CD14-positive monocyte (primary cell): Measurements from ENCODE around the gene FAM53B. TPM values are rescaled to one million over a fixed set of nuclear protein-coding genes. Genes with fewer than 3 reads are reported as not detected.

Experiments used
- DNase-seq, 3 donors: peaks; one replicate each; pipeline ENCODE4 v3.0.0-alpha.2; 2011 to 2022
- H2AFZ ChIP-seq: 2 replicates; pipeline ENCODE4 v1.6.0; 2012; ENCODE audit warnings: mild to moderate bottlenecking, low read depth, low read length, inconsistent platforms; ENCODE audit not compliant: insufficient read depth, poor library complexity, severe bottlenecking
- H3K27ac ChIP-seq, 2 donors: 1 replicate in 1 of 2; 2 replicates in 1 of 2; pipeline ENCODE4 v1.5.1; 2012 to 2013; ENCODE audit warnings: low read length in 2 of 2, control low read depth in 1 of 2, inconsistent platforms in 1 of 2, low read depth in 1 of 2, mild to moderate bottlenecking in 1 of 2
- H3K27me3 ChIP-seq, 2 donors: one replicate each; pipeline versions ENCODE4 v1.6.0 to v1.6.1; 2011 to 2013; ENCODE audit warnings: low read length in 2 of 2; ENCODE audit not compliant: control insufficient read depth in 2 of 2, insufficient read depth in 2 of 2
- H3K36me3 ChIP-seq, 2 donors: replicated peaks in 1 of 2; 1 replicate in 1 of 2; 2 replicates in 1 of 2; pipeline versions ENCODE4 v1.5.1 to v1.6.1; 2012 to 2013; ENCODE audit warnings: low read length in 2 of 2, control low read depth in 1 of 2, inconsistent platforms in 1 of 2, mild to moderate bottlenecking in 1 of 2; ENCODE audit not compliant: insufficient read depth in 2 of 2, control insufficient read depth in 1 of 2
- H3K4me1 ChIP-seq, 2 donors: 1 replicate in 1 of 2; 2 replicates in 1 of 2; pipeline versions ENCODE4 v1.5.1 to v1.6.1; 2012 to 2013; ENCODE audit warnings: low read length in 2 of 2, control low read depth in 1 of 2, inconsistent platforms in 1 of 2, mild to moderate bottlenecking in 1 of 2, moderate library complexity in 1 of 2; ENCODE audit not compliant: insufficient read depth in 2 of 2, control insufficient read depth in 1 of 2
- H3K4me2 ChIP-seq: replicated peaks from 2 replicates; pipeline ENCODE3; 2012; ENCODE audit warnings: low read length, moderate library complexity, mild to moderate bottlenecking; ENCODE audit not compliant: poor library complexity, severe bottlenecking; ENCODE audit errors: extremely low read depth
- H3K4me3 ChIP-seq, 3 experiments: fragments of 200-600 bp in 1 of 3; sonication (generic) in 1 of 3; replicated peaks in 1 of 3; 1 replicate in 2 of 3; 2 replicates in 1 of 3; pipeline ENCODE4 v1.5.1; 2011 to 2013; ENCODE audit warnings: low read length in 3 of 3, mild to moderate bottlenecking in 3 of 3, control low read depth in 2 of 3, low read depth in 2 of 3, inconsistent platforms in 1 of 3, moderate library complexity in 1 of 3
- H3K79me2 ChIP-seq: 2 replicates; pipeline ENCODE4 v1.6.0; 2012; ENCODE audit warnings: mild to moderate bottlenecking, control low read depth, inconsistent platforms, low read length, moderate library complexity; ENCODE audit not compliant: insufficient read depth
- H3K9ac ChIP-seq: 2 replicates; pipeline ENCODE4 v1.6.0; 2017; ENCODE audit warnings: low read length, mild to moderate bottlenecking; ENCODE audit not compliant: insufficient read depth, poor library complexity, severe bottlenecking
- H3K9me3 ChIP-seq, 2 donors: replicated peaks in 1 of 2; 1 replicate in 1 of 2; 2 replicates in 1 of 2; pipeline versions ENCODE4 v1.5.1 to v1.6.1; 2012 to 2013; ENCODE audit warnings: low read length in 2 of 2, control low read depth in 1 of 2; ENCODE audit not compliant: control insufficient read depth in 1 of 2, insufficient read depth in 1 of 2
- H4K20me1 ChIP-seq: 2 replicates; pipeline ENCODE4 v1.6.0; 2012; ENCODE audit warnings: mild to moderate bottlenecking, low read length, control low read depth, moderate library complexity; ENCODE audit not compliant: insufficient read depth
- H3K27ac Mint-ChIP-seq, 7 donors: one replicate each; pipeline ENCODE4 v1.8.0; 2020; ENCODE audit warnings: mild to moderate bottlenecking in 7 of 7, mixed read lengths in 7 of 7, moderate library complexity in 6 of 7, inconsistent platforms in 2 of 7
- H3K27me3 Mint-ChIP-seq, 3 donors: one replicate each; pipeline ENCODE4 v1.8.0; 2021 to 2022; ENCODE audit warnings: low read depth in 3 of 3, mild to moderate bottlenecking in 3 of 3, mixed read lengths in 3 of 3, moderate library complexity in 3 of 3, inconsistent platforms in 1 of 3
- H3K36me3 Mint-ChIP-seq, 2 donors: one replicate each; pipeline ENCODE4 v1.8.0; 2020; ENCODE audit warnings: mixed read lengths in 2 of 2, inconsistent platforms in 1 of 2, mild to moderate bottlenecking in 1 of 2
- H3K4me1 Mint-ChIP-seq: one replicate; pipeline ENCODE4 v1.8.0; 2020; ENCODE audit warnings: mild to moderate bottlenecking, mixed read lengths
- H3K4me3 Mint-ChIP-seq, 2 donors: one replicate each; pipeline ENCODE4 v1.8.0; 2020; ENCODE audit warnings: mild to moderate bottlenecking in 2 of 2, mixed read lengths in 2 of 2, moderate library complexity in 1 of 2
- H3K9me3 Mint-ChIP-seq, 7 donors: one replicate each; pipeline ENCODE4 v1.8.0; 2020 to 2022; ENCODE audit warnings: mixed read lengths in 7 of 7, mild to moderate bottlenecking in 6 of 7, moderate library complexity in 6 of 7, inconsistent platforms in 2 of 7
- CTCF ChIP-seq: fragments of 200-600 bp; IDR thresholded peaks from one replicate; pipeline ENCODE4 v1.8.0; 2022; ENCODE audit warnings: antibody characterized with exemption, mild to moderate bottlenecking
- WGBS: methylation state at CpG from one replicate; pipeline ENCODE4 v1.1.5; 2013; ENCODE audit warnings: missing lambda C conversion rate; ENCODE audit not compliant: insufficient coverage; 5-methylcytosine and 5-hydroxymethylcytosine counted together
- intact Hi-C, 2 donors: fragments of 100-400 bp; cut with micrococcal nuclease; formaldehyde crosslinking; loops; one replicate each; pipeline versions ENCODE4 v1.15.0 to v1.15.1; 2023
- polyA plus RNA-seq, 3 donors: library from polyadenylated mRNA; depleted of rRNA in 1 of 3; unstranded in 2 of 3; stranded (reverse) in 1 of 3; fragments of 300-500 nt in 2 of 3; fragments of >200 nt in 1 of 3; fragmentation: Illumina TruSeq in 2 of 3; gene quantifications; 1 replicate in 2 of 3; 2 replicates in 1 of 3; pipeline ENCODE4 v1.2.3, GENCODE V29; 2012 to 2021

FAM53B gene
- polyA plus RNA-seq, 3 donors = 5.8 to 23.3 (median 12.6) TPM

GRCh38 chr10:124722798-124723783 is 21.1 kb downstream of the FAM53B start:
- Mint-ChIP-seq H3K4me3 (peak overlapping the region; percentile 29 to 37), H3K9me3 (no peaks in the 10 kb centered on the region), H3K27ac (peak overlapping the region; percentile 91 to 98 (median 94)), H3K4me1 (peaks cover 75% of the 10 kb centered on the region), H3K36me3 (peaks cover 35 to 38% of the 10 kb centered on the region in 2 donors), H3K27me3 (no peaks in the 10 kb centered on the region)
- Histone ChIP-seq H3K27ac (peak overlapping the region; percentile 83 to 97), H4K20me1 (peaks cover 81% of the 10 kb centered on the region), H3K36me3 (peaks cover 0 to 24% of the 10 kb centered on the region in 2 donors), H3K4me3 (peak overlapping the region in 1 of 3 experiments; percentile 50), H2AFZ (no peak overlapping the region), H3K4me2 (peak overlapping the region; percentile 58), H3K4me1 (peaks cover 76 to 80% of the 10 kb centered on the region in 2 donors), H3K79me2 (peaks cover 78% of the 10 kb centered on the region), H3K27me3 (no peaks in the 10 kb centered on the region), H3K9ac (peak overlapping the region; percentile 38), H3K9me3 (no peaks in the 10 kb centered on the region)
- no peak for TF ChIP-seq CTCF
- intact Hi-C loops = loop anchor here in 1 of 2 donors (2.0 kb wide), 2 partner anchors 18 to 82 kb away; no protein-coding TSS in a partner anchor
- 49% methylated on average over 6 of the region's 8 CpGs for WGBS
- peak; percentile 33 to 63 (median 58) for DNase-seq

DNA sequence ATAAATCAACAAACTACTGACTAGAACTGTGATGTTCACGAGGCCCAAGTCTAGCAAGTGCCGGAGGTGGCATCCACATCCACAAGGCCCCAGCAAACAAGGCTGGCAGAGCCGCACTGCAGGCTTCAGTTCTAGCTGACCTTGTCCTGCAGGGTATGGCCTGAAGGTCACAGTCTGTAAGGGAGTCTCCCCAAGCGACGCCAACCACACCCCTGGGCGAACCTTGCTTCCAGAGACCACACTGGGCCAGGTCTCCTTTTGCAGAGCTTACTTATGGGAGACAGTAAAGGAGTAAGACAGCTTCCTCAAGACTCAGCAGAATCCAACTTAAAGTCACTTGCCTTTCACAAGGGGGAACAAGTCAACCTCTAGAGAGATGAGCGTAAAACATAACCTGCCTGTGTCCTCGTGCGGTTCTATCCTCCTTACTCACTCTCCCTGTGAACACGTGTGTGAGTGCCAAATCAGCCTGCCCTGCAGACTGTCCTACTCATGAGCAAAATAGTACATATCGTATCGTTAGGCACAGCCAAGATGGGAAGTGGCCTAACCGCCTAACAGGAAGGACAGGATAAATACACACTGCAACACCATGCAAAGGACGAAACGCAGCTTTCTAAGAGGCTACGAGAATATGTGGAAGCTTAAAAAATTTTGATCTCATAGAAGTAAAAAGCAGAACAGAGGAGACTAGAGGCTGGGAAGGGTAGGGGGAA is 22.7 kb downstream of the FAM53B start:
- Mint-ChIP-seq H3K4me3 (peak overlapping the region; percentile 37 to 56), H3K27ac (peak overlapping the region; percentile 92 to 99 (median 96)), H3K36me3 (peaks cover 40 to 44% of the 10 kb centered on the region in 2 donors), H3K9me3 (no peaks in the 10 kb centered on the region), H3K4me1 (peaks cover 82% of the 10 kb centered on the region), H3K27me3 (peaks cover 0 to 1% (median 0%) of the 10 kb centered on the region in 3 donors)
- peaks cover 0 to 24% of the 10 kb centered on the region in 2 donors for H3K36me3 ChIP-seq
- H3K27ac ChIP-seq = peak overlapping the region; percentile 97 to 98
- no peaks in the 10 kb centered on the region for H3K27me3 ChIP-seq
- H3K4me2 ChIP-seq = peak overlapping the region; percentile 58
- intact Hi-C loops = loop anchor here (2.0 kb wide), 3 partner anchors 15 to 81 kb away; no protein-coding TSS in a partner anchor
- TF ChIP-seq CTCF = no peak
- H3K4me1 ChIP-seq = peaks cover 81 to 84% of the 10 kb centered on the region in 2 donors
- H3K79me2 ChIP-seq = peaks cover 77% of the 10 kb centered on the region
- H3K4me3 ChIP-seq = peak overlapping the region in 1 of 3 experiments; percentile 50
- 32% methylated on average over 9 of the region's 16 CpGs for WGBS
- peak overlapping the region; percentile 47 for H3K9ac ChIP-seq
- peaks cover 81% of the 10 kb centered on the region for H4K20me1 ChIP-seq
- H3K9me3 ChIP-seq = no peaks in the 10 kb centered on the region
- peak; percentile 87 to 91 (median 90) for DNase-seq
- no peak overlapping the region for H2AFZ ChIP-seq
